OCI-LY7 (cell line): ENCODE results near the gene CCDC93.

ENCODE experiments used
- CTCF ChIP-seq: fragments of 200-600 bp; sonication (generic); conservative IDR thresholded peaks from 2 replicates; pipeline ENCODE4 v1.5.1; 2014; ENCODE audit warnings: mild to moderate bottlenecking, antibody characterized with exemption, low read length, moderate library complexity, mixed read lengths
- EZH2phosphoT487 ChIP-seq: fragments of 200-600 bp; sonication (generic); IDR thresholded peaks from 2 replicates; pipeline ENCODE4 v1.6.1; 2018; ENCODE audit warnings: low read depth, borderline replicate concordance, mild to moderate bottlenecking, mixed run types, antibody characterized with exemption, low read length, moderate library complexity, mixed read lengths

GRCh38 chr2:117945296-117945695 lies 68.6 kb downstream of the CCDC93 start:
- TF ChIP-seq CTCF (no peak), EZH2phosphoT487 (no peak)
